NB4 (cell line): ENCODE data around the gene KIAA1328.

Source experiments
- CTCF ChIP-seq: IDR thresholded peaks from one replicate; pipeline ENCODE4 v1.5.1; 2012; ENCODE audit warnings: low read depth, low read length
- POLR2A ChIP-seq: IDR thresholded peaks from 2 replicates; pipeline ENCODE4 v1.6.1; 2011; ENCODE audit warnings: mild to moderate bottlenecking; ENCODE audit not compliant: insufficient read length; ENCODE audit errors: extremely low read depth

GRCh38 chr18:36899289-36899688, 70.4 kb downstream of the KIAA1328 start:
- TF ChIP-seq POLR2A (no peak), CTCF (peak; percentile 21)
